Lung (tissue), 12 donors: ENCODE measurements around the gene DTNBP1. TPM values are rescaled to one million over a fixed set of nuclear protein-coding genes. Genes with fewer than 3 reads are reported as not detected.

ENCODE experiments used
- ATAC-seq: fragments of 200-7000 bp; cut with Tn5 transposase; one replicate; pipeline ENCODE4 v1.9.1; 2020; ENCODE audit warnings: moderate number of reproducible peaks; ENCODE audit not compliant: insufficient read depth, low FRiP score
- DNase-seq, 3 donors: peaks; one replicate each; pipeline ENCODE4 v3.0.0-alpha.2; 2013 to 2017
- H3K27ac ChIP-seq, 2 donors: one replicate each; pipeline ENCODE4 v1.5.1; 2013; ENCODE audit warnings: mild to moderate bottlenecking in 2 of 2, moderate library complexity in 2 of 2, control low read depth in 1 of 2, inconsistent platforms in 1 of 2, low read depth in 1 of 2, low read length in 1 of 2
- H3K27me3 ChIP-seq, 3 donors: one replicate each; pipeline ENCODE4 v1.5.1; 2013; ENCODE audit warnings: low read length in 2 of 3; ENCODE audit not compliant: control insufficient read depth in 3 of 3, insufficient read depth in 3 of 3
- H3K36me3 ChIP-seq, 4 donors: one replicate each; pipeline ENCODE4 v1.5.1; 2013; ENCODE audit warnings: low read length in 4 of 4, mild to moderate bottlenecking in 1 of 4, moderate library complexity in 1 of 4; ENCODE audit not compliant: control insufficient read depth in 4 of 4, insufficient read depth in 4 of 4
- H3K4me1 ChIP-seq, 5 donors: one replicate each; pipeline ENCODE4 v1.5.1; 2013; ENCODE audit warnings: low read length in 5 of 5, mild to moderate bottlenecking in 2 of 5, moderate library complexity in 1 of 5; ENCODE audit not compliant: control insufficient read depth in 5 of 5, insufficient read depth in 5 of 5
- H3K4me3 ChIP-seq: one replicate; pipeline ENCODE4 v1.5.1; 2013; ENCODE audit warnings: mild to moderate bottlenecking, control low read depth, moderate library complexity
- H3K9ac ChIP-seq, 2 donors: one replicate each; pipeline ENCODE4 v1.5.1; 2013; ENCODE audit warnings: low read length in 2 of 2, control low read depth in 1 of 2; ENCODE audit not compliant: insufficient read depth in 1 of 2
- H3K9me3 ChIP-seq, 4 donors: one replicate each; pipeline ENCODE4 v1.5.1; 2013; ENCODE audit warnings: low read length in 3 of 4, mild to moderate bottlenecking in 1 of 4, moderate library complexity in 1 of 4; ENCODE audit not compliant: control insufficient read depth in 4 of 4, insufficient read depth in 3 of 4
- CTCF ChIP-seq: IDR thresholded peaks from 2 replicates; pipeline ENCODE4 v1.5.1; 2012; ENCODE audit warnings: mild to moderate bottlenecking; ENCODE audit errors: control extremely low read depth, extremely low read depth
- WGBS, 2 donors: extraction: QIAGEN DNeasy Blood & Tissue Kit; methylation state at CpG; one replicate each; pipeline ENCODE4 v1.1.7; 2013; 5-methylcytosine and 5-hydroxymethylcytosine counted together
- polyA plus RNA-seq, 2 donors: library from polyadenylated mRNA; stranded (reverse); fragments of 200-250 nt; gene quantifications; one replicate each; pipeline ENCODE4 v1.2.1, GENCODE V29; 2013
- total RNA-seq, 2 donors: library from RNA; depleted of rRNA in 1 of 2; stranded (reverse); fragments of >200 nt in 1 of 2; gene quantifications; one replicate each; pipeline ENCODE4 v1.2.1, GENCODE V29; 2014 to 2021
- donor health status: control.
- donor health status: control.
- donor health status: Bipolar disorder and iron deficiency.
- donor health status: healthy.
- donor health status: DM: yes; HTN: yes; CAD: no.

The DTNBP1 gene
- total and polyA plus RNA-seq, 4 donors, result 9.9 to 23.9 (median 20.5) TPM

- no peak overlapping the region for H3K27ac ChIP-seq
- WGBS, 2 donors, result 55 to 63% methylated on average over 6 of the region's 6 CpGs
- peaks cover 0 to 1% (median 0%) of the 10 kb centered on the region in 5 donors for H3K4me1 ChIP-seq
- H3K4me3 ChIP-seq, result no peak overlapping the region
- H3K9me3 ChIP-seq, result no peaks in the 10 kb centered on the region
- H3K27me3 ChIP-seq, result no peaks in the 10 kb centered on the region
- DNase-seq, result no peak
- H3K36me3 ChIP-seq, result peaks cover 3 to 40% (median 33%) of the 10 kb centered on the region in 4 donors
- no peak for ATAC-seq
- H3K9ac ChIP-seq, result no peak overlapping the region
- no peak for TF ChIP-seq CTCF
Measured at GRCh38 chr6:15522427-15522826, 140.4 kb downstream of the DTNBP1 start.

DNA sequence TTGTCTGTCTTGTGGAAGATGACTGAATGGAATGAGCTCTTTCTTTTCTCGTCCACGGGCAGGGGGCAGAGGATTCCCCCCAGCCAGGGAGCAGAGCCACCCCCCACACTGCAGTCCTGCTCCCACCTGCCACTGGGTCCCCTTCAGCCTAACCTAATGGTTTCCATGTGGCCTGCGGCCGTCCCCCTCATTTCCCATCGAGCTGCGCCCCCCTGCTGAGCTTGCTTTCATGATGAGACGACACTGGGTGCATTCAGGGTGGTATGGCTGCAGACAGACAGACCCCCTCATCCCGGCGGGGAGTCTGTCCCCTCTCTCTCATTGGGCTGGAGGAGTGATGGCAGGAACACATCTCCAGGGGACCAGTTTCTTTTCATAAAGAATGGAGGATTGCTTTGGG is 140.8 kb downstream of the DTNBP1 start:
- ATAC-seq (no peak), DNase-seq (no peak)
- TF ChIP-seq CTCF, result no peak
- peaks cover 0 to 1% (median 0%) of the 10 kb centered on the region in 5 donors for H3K4me1 ChIP-seq
- 85 to 92% methylated on average over 9 of the region's 9 CpGs for WGBS, 2 donors
- H3K36me3 ChIP-seq, result peaks cover 3 to 44% (median 33%) of the 10 kb centered on the region in 4 donors
- no peak overlapping the region for H3K4me3 ChIP-seq
- no peak overlapping the region for H3K9ac ChIP-seq
- H3K27me3 ChIP-seq, result no peaks in the 10 kb centered on the region
- no peaks in the 10 kb centered on the region for H3K9me3 ChIP-seq
- H3K27ac ChIP-seq, result no peak overlapping the region

DNA sequence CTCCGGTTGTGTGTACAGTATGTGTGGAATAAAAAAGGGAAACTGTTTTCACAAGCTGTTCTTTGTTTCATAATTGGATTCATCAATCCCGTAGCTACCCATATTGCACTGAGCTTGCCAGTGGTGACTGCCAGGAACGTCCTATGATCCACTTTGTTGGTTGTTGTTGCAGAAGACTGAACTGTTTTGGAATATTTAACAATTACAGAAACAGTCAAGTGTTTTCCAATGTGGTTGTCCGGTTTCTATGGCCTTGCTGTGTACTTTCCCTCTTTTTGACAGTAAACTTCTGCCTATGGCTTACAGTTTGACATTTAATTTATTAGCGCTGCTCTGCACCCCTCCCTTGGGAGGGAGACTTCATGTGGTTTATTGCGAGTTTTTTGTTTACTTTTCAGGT is 141.2 kb downstream of the DTNBP1 start:
- no peak for TF ChIP-seq CTCF
- H3K27ac ChIP-seq, result no peak overlapping the region
- no peaks in the 10 kb centered on the region for H3K27me3 ChIP-seq
- WGBS, 2 donors, result 57 to 74% methylated on average over 6 of the region's 6 CpGs
- DNase-seq (no peak), ATAC-seq (no peak)
- H3K9ac ChIP-seq, result no peak overlapping the region
- H3K36me3 ChIP-seq, result peaks cover 3 to 46% (median 33%) of the 10 kb centered on the region in 4 donors
- H3K9me3 ChIP-seq, result no peaks in the 10 kb centered on the region
- H3K4me1 ChIP-seq, result peaks cover 0 to 1% (median 0%) of the 10 kb centered on the region in 5 donors
- H3K4me3 ChIP-seq, result no peak overlapping the region

GRCh38 chr6:15520626-15521203 is 142.1 kb downstream of the DTNBP1 start:
- Histone ChIP-seq H3K9me3 (no peaks in the 10 kb centered on the region), H3K4me3 (no peak overlapping the region), H3K36me3 (peaks cover 3 to 49% (median 30%) of the 10 kb centered on the region in 4 donors), H3K4me1 (peaks cover 0 to 1% (median 0%) of the 10 kb centered on the region in 5 donors), H3K27me3 (no peaks in the 10 kb centered on the region), H3K27ac (no peak overlapping the region), H3K9ac (no peak overlapping the region)
- DNase-seq (no peak), ATAC-seq (no peak)
- no peak for TF ChIP-seq CTCF
- 96% methylated on average over 20 of the region's 20 CpGs for WGBS, 2 donors
